GF-D8 (cell line): ENCODE data around the gene TXNRD2.
"Not testable (repeated sequence)": the region's sequence is repeated elsewhere in the genome, so short reads cannot be mapped to it uniquely, and the experiment has no call there.

Source experiments
- DNase-seq: peaks from one replicate; lab custom pipeline; 2025; lab: John Stamatoyannopoulos, UW

The TXNRD2 gene

DNA sequence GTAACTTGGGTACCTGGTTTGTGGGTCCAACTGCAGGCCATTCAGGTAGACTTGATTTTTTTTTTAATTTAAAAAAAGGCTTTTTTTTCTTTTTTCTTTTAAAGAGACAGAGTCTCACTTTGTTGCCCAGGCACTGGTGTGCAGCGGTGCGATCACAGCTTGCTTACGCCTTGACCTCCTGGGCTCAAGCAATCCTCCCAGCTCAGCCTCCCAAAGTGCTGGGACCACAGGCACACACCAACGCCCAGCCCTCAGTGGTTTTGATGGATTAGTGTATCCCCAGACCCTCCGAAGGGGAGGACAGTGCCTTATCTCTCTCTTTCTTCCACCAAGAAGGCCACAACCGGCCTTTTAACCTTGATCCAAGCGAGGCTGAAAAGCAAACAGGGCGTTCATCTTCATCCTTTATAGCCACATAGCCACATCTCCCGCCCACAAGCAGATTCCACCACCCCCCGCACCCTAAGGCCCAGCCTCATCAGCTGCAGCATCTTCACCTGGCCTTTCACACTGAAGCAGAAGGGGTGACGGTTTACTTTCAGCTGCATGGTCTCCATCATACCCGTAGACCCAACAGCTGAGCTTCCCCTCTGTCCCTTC is 17.6 kb downstream of the TXNRD2 start:
- no peak for DNase-seq

DNA sequence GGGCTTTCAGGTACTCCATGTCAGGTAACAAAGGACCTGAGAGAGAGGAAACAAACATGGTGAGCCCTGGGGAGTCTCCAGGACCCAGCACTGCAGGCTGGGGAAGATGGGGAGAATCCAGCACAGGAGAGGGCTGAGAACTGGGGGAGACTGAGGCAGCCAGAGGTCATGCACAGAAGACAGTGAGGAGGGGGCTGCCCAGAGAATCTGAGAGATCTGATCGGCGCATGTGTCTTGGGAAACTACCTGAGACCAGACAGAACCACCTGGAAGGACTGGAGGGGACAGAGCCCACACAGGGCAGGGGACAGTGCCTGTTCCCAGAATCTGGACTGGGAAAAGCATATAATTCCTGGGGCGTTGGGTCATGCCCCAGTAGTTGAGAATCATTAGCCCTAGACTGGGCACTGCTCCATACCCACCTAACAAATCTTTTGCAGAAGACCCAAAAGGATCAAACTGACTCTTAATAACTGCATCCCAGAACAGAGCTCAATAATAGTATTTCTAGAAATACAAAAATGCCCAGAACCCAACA is 20.0 kb downstream of the TXNRD2 start:
- DNase-seq, result no peak

DNA sequence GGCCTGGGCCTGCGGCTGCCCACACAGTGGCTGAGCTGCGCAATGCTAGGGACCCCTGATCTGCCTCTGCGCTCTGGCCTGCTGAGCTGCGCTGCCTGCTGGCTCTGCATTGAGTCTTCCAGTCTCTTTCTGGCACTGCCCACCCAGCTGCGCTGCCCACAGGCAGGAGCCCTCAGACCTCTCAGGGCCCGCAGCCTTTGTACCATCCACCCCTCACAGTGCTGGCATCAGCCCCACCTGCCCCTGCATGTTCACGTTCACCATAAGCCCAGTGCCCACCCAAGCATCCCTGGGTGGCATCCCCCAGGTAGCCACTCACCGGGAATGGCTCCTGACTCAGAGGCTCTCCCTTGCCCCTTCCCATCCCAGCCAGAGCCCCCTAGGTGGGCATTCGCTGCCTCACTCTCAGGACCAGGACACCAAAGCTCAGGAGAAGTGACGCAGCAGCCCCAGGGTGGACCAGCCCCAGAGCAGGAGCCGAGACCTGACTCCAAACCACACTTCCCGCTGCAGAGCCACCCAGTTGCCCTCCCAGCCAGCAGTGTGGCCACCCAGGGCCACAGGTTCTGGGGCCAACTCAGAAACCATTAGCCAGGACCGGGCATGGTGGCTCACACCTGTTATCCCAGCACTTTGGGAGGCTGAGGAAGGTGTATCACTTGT is 21.8 kb downstream of the TXNRD2 start:
- no peak for DNase-seq

DNA sequence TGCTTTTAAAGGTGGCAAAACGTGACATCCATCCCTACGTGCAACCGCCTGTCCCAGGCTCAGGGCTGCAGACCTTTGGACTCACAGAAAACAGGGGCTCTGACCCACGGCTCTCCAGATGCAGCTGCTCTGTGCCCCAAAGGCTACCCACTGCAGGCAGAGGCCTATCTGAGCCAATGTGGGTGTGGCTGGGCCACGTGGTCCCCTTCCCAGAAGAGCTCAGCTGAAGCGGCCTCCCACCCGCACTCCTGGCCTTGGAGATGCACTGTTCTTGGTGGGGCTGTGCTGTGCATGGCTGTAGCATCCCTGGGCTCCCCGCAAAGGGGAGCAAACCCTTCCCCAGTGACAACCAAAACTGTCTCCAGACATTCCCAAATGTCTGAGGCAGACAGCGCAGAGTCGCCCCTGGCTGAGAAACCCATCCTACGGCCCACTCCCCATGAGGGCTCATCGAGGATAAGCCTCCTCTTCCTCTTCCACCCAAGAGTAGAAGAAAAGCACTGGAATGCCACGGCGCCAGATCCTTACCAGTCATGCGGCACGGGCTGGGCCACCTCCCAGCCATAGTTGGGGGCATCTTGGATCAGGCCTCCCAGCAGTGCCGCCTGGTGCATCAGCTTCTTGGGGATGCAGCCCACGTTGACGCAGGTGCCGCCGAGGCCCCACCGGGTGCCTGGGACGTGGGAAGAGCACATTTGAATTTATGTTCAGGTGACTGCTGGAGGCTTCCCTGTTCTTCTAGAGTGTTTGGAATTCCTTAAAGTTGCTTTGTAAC is 23.1 kb downstream of the TXNRD2 start:
- DNase-seq, result no peak

- DNase-seq, result no peak
Observed at GRCh38 chr22:19917389-19918138, 24.1 kb downstream of the TXNRD2 start.

- no peak for DNase-seq
Observed at GRCh38 chr22:19916941-19917340, 24.7 kb downstream of the TXNRD2 start.

DNA sequence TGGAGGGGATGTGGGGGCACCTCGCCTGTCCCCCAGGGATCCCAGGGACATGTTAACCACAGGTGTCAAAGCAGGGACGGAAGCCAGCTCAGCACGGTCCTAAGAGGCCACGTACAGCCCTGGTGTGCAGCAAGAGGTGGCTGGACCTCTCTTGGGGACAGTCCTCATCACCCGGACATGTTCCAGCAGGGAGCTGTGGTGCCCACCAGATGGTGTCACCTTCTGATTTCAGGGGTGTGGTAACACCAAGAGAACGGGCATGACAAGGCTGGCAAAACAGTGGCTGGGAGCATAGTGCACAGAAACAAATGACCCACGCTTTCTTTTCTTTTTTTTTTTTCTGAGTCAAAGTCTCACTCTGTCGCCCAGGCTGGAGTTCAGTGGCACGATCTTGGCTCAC is 25.6 kb downstream of the TXNRD2 start:
- DNase-seq, result no peak

DNA sequence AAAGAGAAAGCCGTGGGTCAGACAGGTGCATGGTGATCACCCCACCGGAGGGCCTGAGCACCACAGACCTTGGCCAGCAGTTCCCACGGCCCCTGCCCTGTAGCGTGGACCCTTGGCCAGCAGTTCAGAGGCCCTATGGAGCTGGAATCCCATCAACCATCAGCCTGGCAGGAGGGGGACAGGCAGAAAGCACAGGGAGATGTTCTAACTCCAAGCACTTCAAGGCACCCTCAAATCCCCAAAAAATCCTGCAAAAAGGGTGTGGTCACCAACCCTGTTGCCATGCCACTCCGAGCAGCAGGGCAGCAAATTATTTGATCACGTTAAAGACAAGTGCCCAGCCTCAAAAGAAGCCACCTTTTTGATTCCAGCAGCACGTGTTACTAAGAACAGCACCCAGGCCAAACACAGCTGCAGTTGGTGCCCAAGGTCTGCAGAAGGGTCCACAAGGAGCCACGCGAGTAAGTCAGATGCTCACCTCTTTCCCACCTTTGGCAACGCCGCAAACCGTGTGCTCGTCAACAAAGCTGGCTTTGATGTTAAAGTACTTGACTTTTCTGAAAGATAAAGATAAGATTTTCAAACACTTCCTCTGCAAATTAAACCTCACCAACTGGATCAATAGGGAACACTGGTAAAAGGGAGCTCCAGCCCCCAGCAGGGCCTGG is 26.2 kb downstream of the TXNRD2 start:
- DNase-seq, result no peak

DNA sequence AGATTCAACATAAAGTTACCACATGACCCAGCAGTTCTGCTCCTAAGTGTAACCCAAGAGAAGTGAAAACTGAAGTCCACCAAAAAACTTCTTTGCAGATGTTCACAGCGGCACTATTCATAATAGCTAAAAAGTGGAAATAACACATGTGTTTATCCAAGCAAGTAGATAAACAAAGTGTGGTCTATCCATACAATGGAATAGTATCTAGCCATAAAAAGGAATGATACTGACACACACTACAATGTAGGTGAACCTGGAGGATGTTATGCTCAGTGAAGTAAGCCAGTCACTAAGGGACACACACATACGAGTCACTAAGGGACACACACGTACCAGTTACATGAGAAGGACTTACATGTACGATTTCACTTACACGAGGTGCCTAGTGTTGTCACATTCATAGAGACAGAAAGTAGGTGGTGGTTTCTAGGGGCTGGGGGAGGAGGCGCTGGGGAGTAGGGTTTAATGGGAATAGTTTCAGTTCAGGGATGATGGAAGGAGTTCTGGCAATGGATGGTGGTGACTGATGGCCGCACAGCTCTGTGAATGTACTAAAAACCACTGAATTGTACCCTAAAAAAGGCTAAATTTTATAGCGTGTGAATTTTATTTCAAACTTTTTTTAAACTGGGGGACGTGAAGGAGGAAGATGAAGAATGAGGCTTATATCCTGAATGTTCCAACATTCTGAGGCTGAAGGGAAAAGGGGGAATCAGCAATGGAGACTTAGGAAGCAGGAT is 27.2 kb downstream of the TXNRD2 start:
- DNase-seq, result no peak

GRCh38 chr22:19913337-19913936 is 28.2 kb downstream of the TXNRD2 start:
- DNase-seq, result no peak

DNA sequence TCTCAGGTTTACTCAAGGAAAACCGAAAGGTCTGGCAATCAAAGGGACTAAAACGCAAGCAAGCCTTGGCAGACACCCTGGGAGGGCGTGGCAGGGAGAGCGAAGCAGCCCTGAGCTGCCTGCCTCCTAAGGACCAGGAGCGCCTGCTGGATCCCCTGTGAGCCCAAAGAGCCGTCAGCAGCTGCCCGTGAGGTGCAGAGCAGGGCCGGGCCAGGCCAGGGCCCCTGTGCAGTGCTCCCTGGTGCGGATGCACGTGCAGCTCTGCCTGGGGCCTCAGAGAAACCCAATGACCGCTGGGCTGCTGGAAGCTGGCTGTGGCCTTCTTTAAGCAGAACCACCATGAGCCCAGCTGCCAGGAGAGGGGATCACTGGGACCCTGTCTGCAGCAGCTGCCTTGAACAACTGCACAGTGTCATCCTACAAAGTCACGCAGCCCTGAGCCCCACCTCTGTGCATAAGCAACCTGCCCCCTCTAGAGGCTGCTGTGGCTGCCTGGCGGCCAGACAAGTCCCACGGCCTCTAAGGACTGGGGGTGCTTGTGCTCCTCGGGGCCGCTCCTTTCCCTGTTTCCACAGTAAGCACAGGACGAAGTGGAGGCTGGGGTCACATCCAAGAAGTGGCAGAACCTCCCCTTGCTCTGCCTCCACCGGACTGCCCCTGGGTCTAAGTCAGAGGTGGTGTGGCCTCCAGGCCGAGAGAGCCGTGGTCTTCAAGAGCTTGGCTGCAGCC is 29.2 kb downstream of the TXNRD2 start:
- DNase-seq, result no peak

DNA sequence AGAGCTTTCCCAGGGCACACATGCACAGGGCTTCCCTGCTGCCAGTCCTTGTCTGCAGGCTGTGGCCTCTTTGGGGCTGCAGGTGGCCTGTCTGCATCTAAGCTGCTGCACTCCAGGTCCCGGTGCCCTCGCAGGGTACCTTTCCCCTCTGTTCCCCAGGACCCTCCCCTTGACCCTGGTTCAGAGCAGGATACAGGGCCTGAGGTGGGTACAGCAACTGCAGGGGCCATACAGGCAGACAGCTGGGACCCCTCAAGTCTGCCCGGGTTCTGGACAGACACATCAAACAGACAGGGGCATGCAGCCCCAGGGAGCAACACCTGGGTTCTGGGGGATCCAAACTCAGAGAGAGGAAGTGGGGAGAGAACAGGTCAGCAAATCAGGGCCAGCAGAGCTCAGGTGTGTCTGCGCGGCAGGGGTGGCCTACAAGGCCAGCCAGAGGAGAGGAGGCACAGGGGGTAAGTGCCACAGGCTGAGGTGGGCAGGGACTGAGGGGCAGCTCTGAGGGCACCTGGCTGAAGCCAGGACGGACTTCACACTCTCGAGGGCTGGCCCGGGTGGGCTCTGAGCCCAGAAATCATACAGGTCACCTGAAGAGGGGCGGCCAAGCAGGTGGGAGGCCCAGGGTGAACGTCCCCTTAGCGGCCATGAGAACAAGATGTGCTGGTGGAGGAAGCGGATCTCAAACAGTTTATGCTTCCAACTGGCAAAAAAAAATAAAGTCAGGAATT is 29.9 kb downstream of the TXNRD2 start:
- DNase-seq, result no peak

DNA sequence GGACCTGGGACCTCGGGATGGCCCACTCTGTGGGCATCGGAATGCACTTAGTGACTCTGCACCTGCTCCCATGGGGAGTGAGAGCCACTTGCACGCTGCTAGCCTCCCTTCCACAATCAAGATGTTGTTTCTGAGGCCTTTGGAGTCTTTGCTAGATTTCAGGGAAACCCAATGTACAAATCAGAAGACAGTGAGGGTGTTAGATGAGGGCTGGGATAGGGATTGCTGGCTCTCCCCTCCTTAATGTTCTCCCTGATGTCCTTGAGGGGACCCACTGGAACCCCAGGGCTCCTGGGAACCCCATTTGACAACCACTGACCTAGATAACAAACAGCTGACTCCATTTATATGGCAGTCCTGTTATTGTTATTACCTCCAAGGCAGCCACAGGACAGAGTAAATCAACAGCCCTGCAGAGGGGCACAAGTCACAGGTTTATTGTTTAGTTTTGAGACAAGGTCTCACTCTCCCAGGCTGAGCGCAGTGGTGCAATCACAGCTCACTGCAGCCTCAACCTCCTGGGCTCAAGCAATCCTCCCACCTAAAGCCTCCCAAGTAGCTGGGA is 31.4 kb downstream of the TXNRD2 start:
- no peak for DNase-seq

GRCh38 chr22:19909350-19910179 is 32.1 kb downstream of the TXNRD2 start:
- DNase-seq, result peak; percentile 47

DNA sequence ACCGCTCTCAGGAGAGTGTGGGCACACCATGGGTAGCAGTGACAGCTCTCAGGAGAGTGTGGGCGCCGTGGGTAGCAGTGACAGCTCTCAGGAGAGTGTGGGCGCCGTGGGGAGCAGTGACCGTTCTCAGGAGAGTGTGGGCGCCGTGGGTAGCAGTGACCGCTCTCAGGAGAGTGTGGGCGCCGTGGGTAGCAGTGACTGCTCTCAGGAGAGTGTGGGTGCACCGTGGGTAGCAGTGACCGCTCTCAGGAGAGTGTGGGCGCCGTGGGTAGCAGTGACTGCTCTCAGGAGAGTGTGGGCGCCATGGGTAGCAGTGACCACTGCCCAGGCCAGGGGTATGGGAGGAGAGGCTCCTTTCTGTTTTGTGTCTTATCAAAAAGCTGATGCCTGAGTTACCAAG is 33.7 kb downstream of the TXNRD2 start:
- DNase-seq, result not testable (repeated sequence)

DNA sequence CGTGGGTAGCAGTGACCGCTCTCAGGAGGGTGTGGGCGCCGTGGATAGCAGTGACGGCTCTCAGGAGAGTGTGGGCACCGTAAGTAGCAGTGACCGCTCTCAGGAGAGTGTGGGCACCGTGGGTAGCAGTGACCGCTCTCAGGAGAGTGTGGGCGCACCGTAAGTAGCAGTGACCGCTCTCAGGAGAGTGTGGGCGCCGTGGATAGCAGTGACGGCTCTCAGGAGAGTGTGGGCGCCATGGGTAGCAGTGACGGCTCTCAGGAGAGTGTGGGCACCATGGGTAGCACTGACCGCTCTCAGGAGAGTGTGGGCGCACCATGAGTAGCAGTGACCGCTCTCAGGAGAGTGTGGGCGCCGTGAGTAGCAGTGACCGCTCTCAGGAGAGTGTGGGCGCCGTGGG is 34.8 kb downstream of the TXNRD2 start:
- not testable (repeated sequence) for DNase-seq

GRCh38 chr22:19905347-19906276 is 36.0 kb downstream of the TXNRD2 start:
- no peak for DNase-seq
